Measurements from ENCODE around the gene FADS2.

FADS2 gene

GRCh38 chr11:61828629-61829407, 718 bp downstream of the FADS2 start:
- no peak for DNase-seq (ENCODE audit: extremely low read depth, low read depth)
- peak; percentile 55 for TF ChIP-seq CTCF (IDR thresholded peaks at IDR 0.05; ENCODE audit: low read depth, low read length)

GRCh38 chr11:61829806-61830205, 1.7 kb downstream of the FADS2 start:
- no peak for TF ChIP-seq CTCF (IDR thresholded peaks at IDR 0.05; ENCODE audit: low read depth, low read length)

GRCh38 chr11:61830237-61831105, 2.4 kb downstream of the FADS2 start:
- no peak for TF ChIP-seq CTCF (IDR thresholded peaks at IDR 0.05; ENCODE audit: low read depth, low read length)
- DNase-seq (ENCODE audit: extremely low read depth, low read depth): no peak

More at GRCh38 chr11:61829806-61830205, 1.7 kb downstream of the FADS2 start:
- DNase-seq (ENCODE audit: extremely low read depth, low read depth): no peak

- no peak for DNase-seq (ENCODE audit: extremely low read depth, low read depth)
- TF ChIP-seq CTCF (IDR thresholded peaks at IDR 0.05; ENCODE audit: low read depth, low read length): no peak
These were observed 4.1 kb downstream of the FADS2 start for GRCh38 chr11:61832207-61832606.

- no peak for TF ChIP-seq CTCF (IDR thresholded peaks at IDR 0.05; ENCODE audit: low read depth, low read length)
- no peak for DNase-seq (ENCODE audit: extremely low read depth, low read depth)
These were observed 4.7 kb downstream of the FADS2 start for GRCh38 chr11:61832754-61833153.

- no peak for TF ChIP-seq CTCF (IDR thresholded peaks at IDR 0.05; ENCODE audit: low read depth, low read length)
- no peak for DNase-seq (ENCODE audit: extremely low read depth, low read depth)
These were observed 5.4 kb downstream of the FADS2 start for GRCh38 chr11:61833471-61833870.

- no peak for DNase-seq (ENCODE audit: extremely low read depth, low read depth)
- no peak for TF ChIP-seq CTCF (IDR thresholded peaks at IDR 0.05; ENCODE audit: low read depth, low read length)
These were observed 5.8 kb downstream of the FADS2 start for GRCh38 chr11:61833926-61834277.

Measured in AG09319 (cell line).